H9 (cell line): ENCODE results near the gene OTX1. TPM values are rescaled to one million over a fixed set of nuclear protein-coding genes. Genes with fewer than 3 reads are reported as not detected.

Experiments
- DNase-seq: peaks from one replicate; pipeline ENCODE4 v3.0.0-alpha.2; 2017
- H2AFZ ChIP-seq: one replicate; pipeline ENCODE4 v1.6.1; 2013; ENCODE audit warnings: mild to moderate bottlenecking, low read length, control low read depth, moderate library complexity
- H2AK5ac ChIP-seq: 2 replicates; pipeline ENCODE4 v1.6.1; 2013; ENCODE audit warnings: low read length, control low read depth, mixed read lengths; ENCODE audit not compliant: insufficient read length
- H2BK120ac ChIP-seq: one replicate; pipeline ENCODE4 v1.6.1; 2013; ENCODE audit warnings: low read depth, mild to moderate bottlenecking, low read length, control low read depth, inconsistent platforms; ENCODE audit not compliant: poor library complexity, severe bottlenecking
- H2BK12ac ChIP-seq: 2 replicates; pipeline ENCODE4 v1.6.1; 2013; ENCODE audit warnings: low read length, control low read depth, mixed read lengths, low read depth; ENCODE audit not compliant: insufficient read length
- H2BK15ac ChIP-seq: 2 replicates; pipeline ENCODE4 v1.6.1; 2013; ENCODE audit warnings: low read depth, low read length, control low read depth
- H2BK20ac ChIP-seq: one replicate; pipeline ENCODE4 v1.6.1; 2013; ENCODE audit warnings: low read depth, mild to moderate bottlenecking, low read length, control low read depth, inconsistent platforms; ENCODE audit not compliant: poor library complexity, severe bottlenecking
- H2BK5ac ChIP-seq: 2 replicates; pipeline ENCODE4 v1.6.1; 2013; ENCODE audit warnings: low read length, control low read depth, mixed read lengths; ENCODE audit not compliant: insufficient read length
- H3K14ac ChIP-seq: 2 replicates; pipeline ENCODE4 v1.6.1; 2013; ENCODE audit warnings: low read length, control low read depth; ENCODE audit not compliant: insufficient read depth
- H3K18ac ChIP-seq: 2 replicates; pipeline ENCODE4 v1.6.1; 2013; ENCODE audit warnings: low read depth, mild to moderate bottlenecking, mixed read lengths, low read length, control low read depth; ENCODE audit not compliant: insufficient read length
- H3K23ac ChIP-seq: 2 replicates; pipeline ENCODE4 v1.6.1; 2013; ENCODE audit warnings: low read length, control low read depth, mixed read lengths, low read depth; ENCODE audit not compliant: insufficient read length
- H3K23me2 ChIP-seq: 2 replicates; pipeline ENCODE4 v1.6.1; 2013; ENCODE audit warnings: low read depth, mild to moderate bottlenecking, mixed read lengths, low read length, control low read depth; ENCODE audit not compliant: insufficient read length, poor library complexity, severe bottlenecking
- H3K27ac ChIP-seq: 2 replicates; pipeline ENCODE4 v1.5.1; 2013; ENCODE audit warnings: low read length, control low read depth, mixed read lengths, low read depth; ENCODE audit not compliant: insufficient read length
- H3K27me3 ChIP-seq: 2 replicates; pipeline ENCODE4 v1.6.1; 2013; ENCODE audit warnings: low read length, control low read depth, inconsistent platforms; ENCODE audit not compliant: insufficient read depth
- H3K4ac ChIP-seq: 2 replicates; pipeline ENCODE4 v1.6.1; 2013; ENCODE audit warnings: low read depth, mild to moderate bottlenecking, control low read depth, inconsistent platforms, low read length, moderate library complexity
- H3K4me1 ChIP-seq: 2 replicates; pipeline ENCODE4 v1.6.1; 2013; ENCODE audit warnings: low read length, control low read depth, inconsistent platforms; ENCODE audit not compliant: insufficient read depth
- H3K4me2 ChIP-seq: 2 replicates; pipeline ENCODE4 v1.6.1; 2013; ENCODE audit warnings: low read length, control low read depth, mixed read lengths; ENCODE audit not compliant: insufficient read length, insufficient read depth
- H3K56ac ChIP-seq: 2 replicates; pipeline ENCODE4 v1.6.1; 2013; ENCODE audit warnings: low read depth, mild to moderate bottlenecking, mixed read lengths, low read length, control low read depth; ENCODE audit not compliant: insufficient read length
- H3K79me1 ChIP-seq: 2 replicates; pipeline ENCODE4 v1.6.1; 2013; ENCODE audit warnings: low read depth, mild to moderate bottlenecking, moderate library complexity, low read length, control low read depth, inconsistent platforms; ENCODE audit not compliant: insufficient read depth, poor library complexity, severe bottlenecking
- H3K79me2 ChIP-seq: 2 replicates; pipeline ENCODE4 v1.6.1; 2013; ENCODE audit warnings: low read length, control low read depth, inconsistent platforms; ENCODE audit not compliant: insufficient read depth
- H3K9ac ChIP-seq: 2 replicates; pipeline ENCODE4 v1.6.1; 2013; ENCODE audit warnings: low read length, control low read depth, mixed read lengths; ENCODE audit not compliant: insufficient read length; ENCODE audit errors: extremely low read depth
- H3K9me3 ChIP-seq: one replicate; pipeline ENCODE4 v1.6.1; 2013; ENCODE audit warnings: low read depth, low read length, inconsistent platforms; ENCODE audit not compliant: control insufficient read depth
- H3T11ph ChIP-seq: one replicate; pipeline ENCODE4 v1.6.1; 2013; ENCODE audit warnings: mild to moderate bottlenecking, low read length, control low read depth, inconsistent platforms
- H4K20me1 ChIP-seq: one replicate; pipeline ENCODE4 v1.6.1; 2013; ENCODE audit not compliant: control insufficient read depth, insufficient read length, insufficient read depth
- H4K5ac ChIP-seq: 2 replicates; pipeline ENCODE4 v1.6.1; 2013; ENCODE audit warnings: low read depth, mild to moderate bottlenecking, mixed read lengths, low read length, control low read depth; ENCODE audit not compliant: insufficient read length
- H4K8ac ChIP-seq: replicated peaks from 2 replicates; pipeline ENCODE4 v1.6.1; 2013; ENCODE audit warnings: low read length, control low read depth, mixed read lengths, low read depth; ENCODE audit not compliant: insufficient read length
- H4K91ac ChIP-seq: 2 replicates; pipeline ENCODE4 v1.6.1; 2013; ENCODE audit warnings: low read depth, mild to moderate bottlenecking, moderate library complexity, mixed read lengths, low read length, control low read depth; ENCODE audit not compliant: insufficient read length
- H3K27ac Mint-ChIP-seq, 3 experiments: 2 replicates in 2 of 3; 3 replicates in 1 of 3; pipeline ENCODE4 v1.8.0; 2020 to 2021; ENCODE audit warnings: mixed read lengths in 3 of 3, mild to moderate bottlenecking in 1 of 3, moderate library complexity in 1 of 3
- H3K27me3 Mint-ChIP-seq: 2 replicates; pipeline ENCODE4 v1.8.0; 2021; ENCODE audit warnings: low read depth, mild to moderate bottlenecking, moderate library complexity, mixed read lengths
- H3K36me3 Mint-ChIP-seq, 3 experiments: 2 replicates in 2 of 3; 3 replicates in 1 of 3; pipeline ENCODE4 v1.8.0; 2020 to 2021; ENCODE audit warnings: low read depth in 3 of 3, mixed read lengths in 3 of 3; ENCODE audit not compliant: insufficient read depth in 1 of 3
- H3K4me1 Mint-ChIP-seq, 2 experiments: 2 replicates each; pipeline ENCODE4 v1.8.0; 2020; ENCODE audit warnings: mixed read lengths in 2 of 2
- H3K4me3 Mint-ChIP-seq, 2 experiments: 2 replicates in 1 of 2; 3 replicates in 1 of 2; pipeline ENCODE4 v1.8.0; 2020 to 2021; ENCODE audit warnings: mild to moderate bottlenecking in 2 of 2, mixed read lengths in 2 of 2, moderate library complexity in 1 of 2
- H3K9me3 Mint-ChIP-seq, 2 experiments: 2 replicates in 1 of 2; 3 replicates in 1 of 2; pipeline ENCODE4 v1.8.0; 2020; ENCODE audit warnings: mild to moderate bottlenecking in 2 of 2, mixed read lengths in 2 of 2, moderate library complexity in 1 of 2
- CTCF ChIP-seq: fragments of 200-600 bp; sonication (generic); conservative IDR thresholded peaks from 3 replicates; pipeline ENCODE4 v1.8.0; 2021; ENCODE audit warnings: antibody characterized with exemption, mild to moderate bottlenecking
- WGBS: extraction: QIAGEN DNeasy Blood & Tissue Kit; methylation state at CpG from one replicate; pipeline ENCODE4 v1.1.7; 2013; ENCODE audit warnings: missing lambda C conversion rate, low lambda C conversion rate, mixed read lengths; ENCODE audit not compliant: insufficient read length; ENCODE audit errors: extremely low coverage; 5-methylcytosine and 5-hydroxymethylcytosine counted together
- total RNA-seq: library from RNA; stranded (reverse); gene quantifications from 2 replicates; pipeline ENCODE4 v1.2.1, GENCODE V29; 2021

The OTX1 gene
- total RNA-seq, 1 experiment from 2014 or later: 0.13 TPM

GRCh38 chr2:63066838-63067237 lies 16.2 kb downstream of the OTX1 start:
- Histone ChIP-seq H4K8ac (no peak overlapping the region), H3K27ac (no peak overlapping the region)

More at GRCh38 chr2:63066838-63067237, 16.2 kb downstream of the OTX1 start:
- no peak overlapping the region; a peak in 1 of 7 replicates for H3K27ac Mint-ChIP-seq
- no peak overlapping the region for H3K18ac ChIP-seq
- H3K4me1 Mint-ChIP-seq: peaks cover 0 to 5% of the 10 kb centered on the region in 2 experiments; a peak in 1 of 4 replicates
- H4K20me1 ChIP-seq: no peaks in the 10 kb centered on the region
- no peak overlapping the region for H2BK20ac ChIP-seq
- no peak overlapping the region for H4K91ac ChIP-seq
- H3K36me3 Mint-ChIP-seq: no peaks in the 10 kb centered on the region
- no peak for TF ChIP-seq CTCF
- no peak overlapping the region for H2BK120ac ChIP-seq
- H3K4ac ChIP-seq: no peak overlapping the region
- H3K4me1 ChIP-seq: no peaks in the 10 kb centered on the region
- no peaks in the 10 kb centered on the region for H3K79me1 ChIP-seq
- H3K27me3 Mint-ChIP-seq: peaks cover 60% of the 10 kb centered on the region
- H4K5ac ChIP-seq: no peak overlapping the region
- H3K14ac ChIP-seq: no peak overlapping the region
- WGBS: no CpG with 5 or more reads among the region's 2 CpGs
- H2AFZ ChIP-seq: no peak overlapping the region
- H3K23me2 ChIP-seq: no peaks in the 10 kb centered on the region
- H3K4me3 Mint-ChIP-seq: no peak overlapping the region
- no peak overlapping the region for H2AK5ac ChIP-seq
- H3K9me3 Mint-ChIP-seq: no peaks in the 10 kb centered on the region
- no peaks in the 10 kb centered on the region; the same call in 1 of the 2 replicates for H3K27me3 ChIP-seq
- no peak overlapping the region for H3K23ac ChIP-seq
- DNase-seq: no peak
- H2BK12ac ChIP-seq: no peak overlapping the region
- H3K56ac ChIP-seq: no peak overlapping the region
- no peak overlapping the region for H3T11ph ChIP-seq
- no peaks in the 10 kb centered on the region for H3K9me3 ChIP-seq
- H2BK15ac ChIP-seq: no peak overlapping the region
- H3K9ac ChIP-seq: no peak overlapping the region
- H3K79me2 ChIP-seq: no peaks in the 10 kb centered on the region
- H2BK5ac ChIP-seq: no peak overlapping the region
- H3K4me2 ChIP-seq: no peak overlapping the region
